Nucleus accumbens (tissue), 56 donors: ENCODE measurements around the gene MPP3.
"Not testable (repeated sequence)": the region's sequence is repeated elsewhere in the genome, so short reads cannot be mapped to it uniquely, and the experiment has no call there.

Experiments used
- DNase-seq, 56 donors: peaks; one replicate each; lab custom pipeline; 2025; lab: John Stamatoyannopoulos, UW

MPP3 gene

DNA sequence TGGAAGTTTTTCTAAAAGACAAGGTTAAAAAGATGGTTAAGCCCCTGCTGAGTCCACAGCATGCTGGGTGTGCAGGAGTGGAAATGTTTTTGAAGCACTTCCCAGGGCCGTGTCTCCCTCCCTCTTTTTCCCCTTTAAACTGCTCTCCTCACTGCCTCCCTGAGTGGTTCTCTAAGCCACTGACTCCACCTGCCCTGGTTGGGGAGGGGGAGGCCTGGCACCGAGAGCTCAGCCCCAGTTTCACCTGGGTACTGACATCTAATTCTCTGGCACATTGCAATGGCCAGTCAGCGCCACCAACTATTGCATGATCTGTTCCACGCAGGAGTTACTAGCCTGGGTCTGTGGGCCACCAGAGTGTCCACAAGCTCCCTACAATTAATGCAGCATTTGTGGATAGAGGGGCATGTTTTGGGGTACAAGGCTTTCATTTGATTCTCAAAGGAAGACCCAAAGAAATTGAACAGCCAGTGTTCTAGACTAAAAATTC is 22.7 kb downstream of the MPP3 start:
- DNase-seq, result no peak

DNA sequence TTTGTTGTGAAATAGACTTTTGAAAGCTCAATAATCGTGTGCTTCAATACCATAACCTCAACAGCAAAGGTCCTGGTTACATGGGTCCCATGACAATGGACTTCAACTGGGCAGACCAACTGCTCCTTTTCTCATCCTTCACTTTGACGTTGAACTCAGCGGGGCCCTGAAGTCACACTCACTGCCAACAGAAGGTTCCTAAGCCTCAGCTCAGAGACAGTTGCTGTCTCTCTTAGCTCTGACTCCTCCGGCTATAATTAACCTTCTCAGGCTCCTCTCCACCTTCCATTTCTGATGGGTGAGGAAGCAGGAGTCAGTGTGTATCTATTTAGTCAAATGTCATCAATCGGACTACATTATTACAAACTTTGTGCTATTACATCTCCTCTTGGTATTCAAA is 23.8 kb downstream of the MPP3 start:
- DNase-seq, result no peak

DNA sequence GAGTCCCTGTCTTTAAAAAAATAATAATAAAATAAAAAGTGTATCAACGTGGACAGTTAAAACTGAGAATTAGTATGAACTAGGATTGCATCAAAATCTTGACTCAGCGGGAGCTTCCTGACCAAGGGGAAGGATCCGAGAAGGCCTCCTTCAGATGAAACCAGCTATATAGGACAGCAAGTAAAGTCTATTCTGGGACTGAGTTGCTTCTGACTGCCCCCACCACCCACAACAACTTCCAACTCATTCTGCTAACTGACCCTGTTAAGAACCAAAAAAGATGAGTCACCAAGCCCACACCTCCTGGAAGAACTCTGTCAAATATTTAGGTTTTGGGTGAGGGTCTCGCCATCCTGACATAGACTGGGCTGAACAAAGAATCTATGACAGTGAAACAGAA is 24.9 kb downstream of the MPP3 start:
- no peak for DNase-seq

DNA sequence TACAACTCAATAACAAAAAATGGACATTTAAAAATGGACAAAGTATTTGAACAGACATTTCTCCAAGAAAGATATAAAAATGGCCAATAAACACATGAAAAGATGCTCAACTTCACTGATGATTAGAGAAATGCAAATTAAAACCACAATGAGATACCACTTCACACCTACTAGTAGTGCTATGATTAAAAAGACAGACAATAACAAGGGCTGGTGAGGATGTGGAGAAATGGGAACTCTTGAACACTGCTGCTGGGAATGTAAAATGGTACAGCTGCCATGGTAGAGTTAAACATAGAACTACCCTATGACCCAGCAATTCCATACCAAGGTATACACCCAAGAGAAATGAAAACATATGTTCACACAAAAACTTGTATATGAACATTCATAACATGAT is 27.8 kb downstream of the MPP3 start:
- DNase-seq, result no peak

DNA sequence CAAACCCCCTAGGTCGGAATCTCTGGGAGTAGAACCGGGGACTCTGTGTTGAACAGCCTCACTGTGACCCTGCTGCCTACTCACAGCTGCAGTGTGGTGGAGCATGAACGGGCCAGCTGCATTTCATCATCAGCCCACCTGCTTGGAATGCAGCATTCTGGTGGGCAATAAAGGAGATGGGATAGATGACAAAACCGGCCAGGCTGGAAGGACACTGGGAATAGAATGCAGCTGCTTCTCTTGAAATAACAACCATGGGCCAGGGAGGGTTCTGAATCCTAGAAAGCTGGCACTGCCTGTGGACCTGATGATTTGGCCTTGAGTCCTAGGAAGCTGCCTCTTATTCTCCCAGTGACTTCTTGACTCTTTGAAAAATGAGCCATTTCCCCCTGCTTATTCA is 29.2 kb downstream of the MPP3 start:
- no peak for DNase-seq

DNA sequence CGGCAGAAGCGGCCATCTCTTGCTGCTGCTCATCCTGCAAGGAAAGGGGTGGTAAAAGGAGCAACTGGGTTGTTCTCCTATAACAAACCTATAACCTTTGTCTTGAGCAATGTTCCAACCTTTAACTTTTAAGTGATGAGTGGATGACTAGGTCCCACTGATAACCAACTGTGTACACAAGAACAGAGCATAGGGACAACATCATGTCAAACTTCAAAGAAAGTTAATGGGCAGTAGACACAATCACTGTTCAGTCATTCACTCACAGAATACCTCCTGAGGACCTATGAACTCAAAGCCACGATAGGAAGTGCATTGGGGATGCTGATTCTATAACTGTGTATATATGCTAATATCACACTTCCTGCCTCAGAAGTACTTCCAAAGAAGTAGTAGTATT is 31.1 kb downstream of the MPP3 start:
- DNase-seq, result no peak

DNA sequence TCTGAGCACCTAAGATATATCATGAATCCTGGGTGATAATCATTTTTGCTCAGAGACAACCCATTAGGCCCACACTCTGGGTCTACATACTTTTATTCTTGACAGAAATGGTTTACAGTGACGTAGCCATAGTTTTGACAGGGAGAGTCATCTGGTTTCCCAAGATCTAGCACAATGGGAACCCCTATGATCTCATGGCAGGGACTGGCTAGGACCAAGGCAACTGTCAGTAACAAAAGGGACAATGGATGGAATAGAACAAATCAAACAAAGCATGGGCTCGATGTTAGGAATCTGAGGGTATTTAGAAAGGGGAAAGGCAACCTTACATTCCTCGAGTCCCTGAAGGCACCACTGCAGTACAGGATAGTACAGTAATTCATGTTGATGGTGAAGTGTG is 32.2 kb downstream of the MPP3 start:
- DNase-seq, result peak in 8 of 56 donors; percentile 6 to 34 (median 20)

DNA sequence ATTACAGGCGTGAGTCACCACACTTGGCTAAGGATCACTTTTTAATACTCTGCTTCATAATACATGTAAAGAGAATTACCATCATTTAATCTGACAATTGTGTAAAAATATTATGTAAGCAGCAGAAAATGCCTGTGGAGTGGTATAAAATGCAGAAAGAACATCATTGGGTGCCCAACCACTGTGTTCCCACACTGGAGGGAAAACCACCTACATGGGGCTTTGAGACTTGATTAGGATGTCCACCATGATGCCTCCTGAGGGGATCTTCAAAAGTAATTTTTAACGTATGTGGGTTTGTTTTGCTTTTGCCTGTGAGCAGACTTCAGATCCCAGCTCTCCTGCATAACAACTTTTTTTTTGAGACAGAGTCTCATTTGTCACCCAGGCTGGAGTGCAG is 33.9 kb downstream of the MPP3 start:
- DNase-seq, result no peak

DNA sequence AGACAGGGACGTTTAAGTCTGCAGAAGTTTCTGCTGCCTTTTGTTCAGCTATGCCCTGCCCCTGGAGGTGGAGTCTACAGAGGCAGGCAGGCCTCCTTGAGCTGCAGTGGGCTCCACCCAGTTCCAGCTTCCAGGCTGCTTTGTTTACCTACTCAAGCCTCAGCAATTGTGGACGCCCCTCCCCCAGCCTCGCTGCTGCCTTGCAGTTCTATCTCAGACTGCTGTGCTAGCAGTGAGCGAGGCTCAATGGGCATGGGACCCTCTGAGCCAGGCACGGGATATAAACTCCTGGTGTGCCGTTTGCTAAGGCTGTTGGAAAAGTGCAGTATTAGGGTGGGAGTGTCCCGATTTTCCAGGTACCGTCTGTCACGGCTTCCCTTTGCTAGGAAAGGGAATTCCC is 34.9 kb downstream of the MPP3 start:
- DNase-seq, result not testable (repeated sequence)

DNA sequence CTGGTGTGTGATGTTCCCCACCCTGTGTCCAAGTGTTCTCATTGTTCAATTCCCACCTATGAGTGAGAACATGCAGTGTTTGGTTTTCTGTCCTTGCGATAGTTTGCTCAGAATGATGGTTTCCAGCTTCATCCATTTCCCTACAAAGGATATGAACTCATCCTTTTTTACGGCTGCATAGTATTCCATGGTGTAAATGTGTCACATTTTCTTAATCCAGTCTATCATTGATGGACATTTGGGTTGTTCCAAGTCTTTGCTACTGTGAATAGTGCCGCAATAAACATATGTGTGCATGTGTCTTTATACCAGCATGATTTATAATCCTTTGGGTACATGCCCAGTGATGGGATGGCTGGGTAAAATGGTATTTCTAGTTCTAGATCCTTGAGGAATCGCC is 40.3 kb downstream of the MPP3 start:
- DNase-seq, result not testable (repeated sequence)

DNA sequence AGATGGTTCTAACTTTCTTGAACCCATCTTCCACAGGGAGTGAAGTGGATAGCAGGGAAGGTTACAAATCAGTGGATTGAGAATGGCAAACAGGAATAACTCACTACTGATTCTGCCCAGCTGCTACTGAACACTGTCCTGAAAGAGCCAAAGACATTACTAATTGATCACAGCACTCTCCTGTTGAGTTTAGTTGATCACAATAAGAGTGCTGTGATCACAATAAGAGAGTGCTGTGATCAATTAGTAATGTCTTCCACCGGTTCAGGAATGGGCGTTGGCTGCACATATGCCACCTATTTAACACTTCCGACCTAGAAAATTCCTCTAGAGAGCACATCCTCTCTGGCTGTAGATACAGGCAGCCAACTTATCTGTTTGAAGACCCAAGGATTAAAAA is 41.4 kb downstream of the MPP3 start:
- no peak for DNase-seq

DNA sequence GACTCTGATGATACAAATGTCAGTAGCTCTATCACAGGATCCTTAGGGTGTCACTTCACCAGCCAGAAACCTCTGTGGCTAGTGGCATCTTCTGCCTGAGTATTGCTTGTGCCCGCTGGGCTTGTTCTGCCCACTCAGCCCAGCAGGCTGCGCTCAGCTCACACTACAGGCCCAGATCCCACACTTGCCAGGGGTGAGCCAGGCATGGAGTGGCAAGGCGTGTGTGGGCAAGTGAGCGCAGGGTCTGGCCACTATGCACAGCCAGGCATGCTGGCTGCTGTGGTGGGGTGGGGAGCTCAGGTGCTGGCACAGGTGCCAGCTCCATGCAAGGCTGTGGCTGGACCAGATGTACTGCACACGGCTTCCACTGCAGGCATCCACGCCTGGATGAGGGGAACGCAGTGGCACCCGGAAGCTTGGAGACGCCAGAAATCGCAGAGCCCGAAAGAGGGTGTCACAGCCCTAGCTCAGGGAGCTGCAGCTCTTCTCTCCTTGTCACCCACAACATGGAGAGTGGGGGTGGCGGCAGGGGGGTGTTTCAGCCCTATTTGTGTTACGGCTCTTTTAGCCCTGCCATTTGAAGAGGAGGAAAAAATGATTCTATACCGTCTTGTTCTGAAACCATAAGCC is 42.5 kb downstream of the MPP3 start:
- DNase-seq, result peak in 1 of 56 donors; percentile 10

DNA sequence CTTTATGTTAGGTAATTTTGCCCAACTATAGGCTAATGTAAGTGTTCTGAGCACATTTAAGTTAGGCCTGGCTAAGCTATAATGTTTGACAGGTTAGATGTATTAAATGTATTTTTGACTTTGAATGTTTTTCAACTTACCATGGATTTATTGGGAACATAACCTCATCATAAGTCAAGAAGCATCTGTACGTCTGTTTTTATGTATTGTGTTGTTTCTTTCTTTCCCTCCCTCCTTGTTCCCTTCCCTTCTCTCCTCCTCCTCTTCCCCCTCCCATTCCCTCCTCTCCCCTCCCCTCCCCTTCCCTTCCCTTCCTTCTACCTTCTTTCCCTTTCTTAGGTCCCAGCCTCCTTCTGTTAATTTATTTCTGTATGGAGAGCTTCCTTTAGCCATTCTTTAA is 43.5 kb downstream of the MPP3 start:
- no peak for DNase-seq

DNA sequence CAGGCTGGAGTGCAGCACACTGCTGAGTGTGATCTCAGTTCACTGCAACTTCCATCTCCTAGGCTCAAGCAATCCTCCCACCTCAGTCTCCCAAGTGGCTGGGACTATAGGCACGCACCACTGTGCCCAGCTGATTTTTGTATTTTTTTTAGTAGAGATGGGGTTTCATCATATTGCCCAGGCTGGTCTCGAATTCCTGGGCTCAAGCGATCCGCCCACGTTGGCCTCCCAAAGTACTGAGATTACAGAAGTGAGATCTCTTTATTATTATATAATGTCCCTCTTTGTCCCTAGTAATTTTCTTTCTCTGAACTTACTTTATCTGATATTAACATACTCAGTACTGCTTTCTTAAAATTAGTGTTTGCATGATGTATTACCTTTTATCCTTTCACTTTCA is 44.4 kb downstream of the MPP3 start:
- no peak for DNase-seq

DNA sequence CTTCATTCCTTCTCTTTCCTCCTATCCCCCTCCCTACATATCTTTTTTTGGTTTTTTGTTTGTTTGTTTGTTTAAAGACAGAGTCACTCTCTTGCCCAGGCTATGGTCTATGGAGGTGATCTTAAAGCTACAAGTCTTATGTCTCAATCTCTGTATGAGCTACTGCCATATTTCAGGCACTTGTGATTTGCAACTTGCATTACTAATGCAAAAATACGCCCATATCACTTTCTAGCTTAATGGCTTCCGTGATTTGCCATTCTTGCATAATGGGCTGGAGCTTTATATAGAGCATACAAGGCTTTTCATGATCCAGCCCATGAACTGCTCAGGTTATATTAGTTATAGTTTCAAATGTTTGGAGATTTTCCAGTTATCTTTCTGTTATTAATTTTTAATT is 45.2 kb downstream of the MPP3 start:
- no peak for DNase-seq

DNA sequence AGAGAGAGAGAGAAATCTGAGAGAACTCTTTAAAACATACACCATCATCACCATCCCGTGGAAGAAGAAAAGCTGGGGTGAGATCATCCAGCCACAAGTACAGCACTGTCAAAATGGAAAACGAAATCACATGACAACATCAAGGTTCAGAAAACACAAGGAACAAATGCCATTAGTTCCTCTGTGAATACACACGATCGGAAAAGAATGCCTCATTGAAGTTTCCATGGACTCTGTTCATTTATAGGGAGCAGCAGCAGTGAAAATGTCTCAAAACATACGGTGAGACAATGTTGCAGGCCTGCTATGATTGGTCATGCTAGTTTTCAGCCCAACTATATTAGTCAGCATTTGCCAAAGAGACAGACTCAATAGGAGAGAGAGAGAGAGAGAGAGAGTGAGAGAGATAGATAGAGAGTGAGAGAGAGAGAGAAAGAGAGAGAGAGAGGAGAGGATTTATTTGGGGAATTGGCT is 48.3 kb downstream of the MPP3 start:
- peak in 5 of 56 donors; percentile 19 to 56 (median 32) for DNase-seq

DNA sequence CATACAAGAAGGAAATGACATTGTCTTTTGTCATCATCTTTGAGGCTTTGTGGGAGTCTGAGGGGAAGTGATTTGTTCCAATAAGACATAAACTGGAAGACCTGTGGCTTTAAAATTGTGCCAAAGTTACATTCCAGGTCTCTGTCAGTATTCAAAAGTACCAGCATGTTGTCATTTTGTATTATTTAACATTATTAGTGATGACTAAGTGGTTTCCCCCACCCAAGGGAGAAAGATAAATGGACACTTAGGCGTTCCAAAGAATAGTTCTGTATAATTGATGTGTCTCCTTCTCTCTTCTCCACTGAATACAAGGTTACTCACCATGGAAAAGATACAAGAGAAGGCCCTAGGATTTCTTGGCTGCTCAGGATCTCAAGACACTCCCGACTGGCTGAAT is 48.9 kb downstream of the MPP3 start:
- DNase-seq, result no peak

DNA sequence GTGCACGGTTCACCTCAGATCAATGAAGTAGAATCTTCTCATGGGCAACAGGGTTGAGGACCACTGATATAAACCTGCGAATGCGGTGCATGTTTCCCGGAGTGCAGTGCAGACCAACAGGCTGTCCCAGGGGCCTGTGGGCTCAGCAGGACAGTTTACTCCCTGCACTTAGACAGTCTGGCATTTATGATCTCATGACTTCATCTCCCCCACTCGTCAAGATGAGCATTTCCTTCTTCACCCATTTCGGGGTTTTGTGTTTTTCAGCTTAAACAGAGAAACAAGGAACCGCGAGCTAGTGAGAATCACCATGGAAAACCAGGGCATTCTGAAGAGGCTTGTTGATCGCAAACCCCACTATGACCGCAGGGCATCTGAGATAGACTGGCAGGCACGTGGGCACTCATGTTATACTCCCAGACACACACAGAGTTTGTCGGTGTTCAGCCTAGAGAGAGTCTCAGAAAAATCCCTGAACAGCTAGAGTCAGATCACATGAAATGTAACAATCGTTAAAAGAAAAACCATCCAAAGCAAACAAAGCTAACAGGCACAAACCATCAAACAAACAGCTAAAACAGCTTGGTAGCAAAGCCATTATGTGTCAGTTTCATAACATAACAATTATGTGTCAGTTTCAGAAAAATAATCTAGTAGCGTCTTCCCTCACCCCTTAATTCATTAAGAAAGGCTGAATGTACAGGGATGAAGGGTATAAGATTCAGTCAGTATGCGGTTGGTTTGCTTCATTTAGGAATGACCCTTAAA is 49.8 kb downstream of the MPP3 start:
- no peak for DNase-seq

DNA sequence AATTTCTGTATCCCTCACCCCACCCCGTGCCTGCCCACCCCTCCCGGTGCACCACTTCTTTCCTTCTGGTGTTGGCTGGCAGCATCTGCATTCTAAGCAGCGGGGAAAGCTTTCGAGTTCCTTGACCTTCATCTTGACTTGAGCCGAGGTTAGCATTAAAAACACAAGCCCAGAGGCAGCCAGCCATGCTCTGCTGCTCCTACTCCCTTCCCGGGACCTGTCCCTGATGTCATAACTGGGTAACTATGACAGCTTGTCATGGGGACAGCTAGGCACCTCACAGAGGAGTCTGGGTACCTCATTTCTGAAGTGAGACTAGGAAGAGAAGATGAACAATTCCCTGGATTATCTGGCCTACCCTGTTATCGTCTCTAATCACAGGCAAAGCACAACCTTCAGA is 52.8 kb downstream of the MPP3 start, which contains the start of gene CFAP97D1:
Gene CFAP97D1 (plus strand): TSS at position 301 of the 400 bp plus-strand sequence. CDS start 28 bp downstream, at position 329.
- DNase-seq, result no peak

DNA sequence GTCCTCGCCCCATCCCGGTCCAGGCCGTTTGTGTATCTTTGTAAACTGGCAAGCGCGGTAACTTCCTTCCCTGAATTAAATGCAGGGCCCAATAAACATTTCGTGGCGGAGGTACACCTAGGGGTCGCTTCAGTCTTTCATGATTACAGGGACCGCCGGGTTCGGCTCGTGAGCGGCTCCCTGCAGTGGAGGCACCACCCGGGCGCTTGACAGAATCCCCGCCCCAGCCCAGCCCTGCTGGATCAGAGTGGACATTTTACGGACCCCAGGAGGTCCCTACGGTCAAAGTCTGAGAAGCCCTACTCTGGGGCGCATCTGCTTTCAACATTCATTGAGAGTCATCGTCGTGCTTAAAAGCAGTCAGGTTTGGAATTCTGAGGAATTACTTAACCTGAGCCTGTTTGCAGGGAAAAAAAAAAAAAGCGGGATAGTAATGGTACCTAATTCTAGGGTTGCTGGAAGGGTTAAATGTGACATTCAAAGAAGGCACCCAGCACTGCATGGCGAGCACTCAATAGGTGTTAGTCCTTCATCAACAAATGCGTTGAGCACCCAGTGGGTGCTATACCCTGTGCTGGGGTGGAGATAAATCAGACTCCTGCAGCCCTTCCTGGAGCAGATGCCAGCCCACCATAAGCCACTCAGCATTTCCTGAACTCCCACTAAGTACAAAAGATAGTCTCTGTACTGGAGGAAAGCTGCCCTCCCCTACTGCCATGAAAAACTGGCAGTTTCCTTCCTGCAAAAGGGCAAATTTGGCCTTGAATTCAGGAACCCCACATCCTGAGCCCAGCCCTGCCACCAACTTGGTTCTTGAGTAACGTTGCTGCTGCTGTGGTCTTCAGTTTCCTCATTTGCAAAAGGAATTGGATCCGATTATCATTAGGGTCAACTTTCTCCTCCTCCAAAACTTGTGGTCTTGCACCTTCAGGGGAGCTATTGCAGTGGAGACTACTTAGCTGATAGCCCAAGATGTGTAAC is 53.5 kb downstream of the MPP3 start:
- peak in 10 of 56 donors; percentile 49 to 74 (median 68) for DNase-seq
